HG03039 (cell line): Measurements from ENCODE around the gene ARFGEF3.
"Not testable (repeated sequence)": the region's sequence is repeated elsewhere in the genome, so short reads cannot be mapped to it uniquely, and the experiment has no call there.

ENCODE experiments used
- ATAC-seq: cut with Tn5 transposase; IDR thresholded peaks from one replicate; pipeline ENCODE4 v1.9.1; 2021; ENCODE audit warnings: mild to moderate bottlenecking, moderate library complexity; ENCODE audit not compliant: unreplicated experiment

ARFGEF3 gene

GRCh38 chr6:138267971-138268895 is 106.5 kb downstream of the ARFGEF3 start:
- ATAC-seq, result no peak

- no peak for ATAC-seq
Measured at GRCh38 chr6:138271451-138271850, 109.7 kb downstream of the ARFGEF3 start.

GRCh38 chr6:138272533-138273315 is 111.0 kb downstream of the ARFGEF3 start:
- ATAC-seq, result no peak

GRCh38 chr6:138275976-138276375 is 114.2 kb downstream of the ARFGEF3 start:
- ATAC-seq, result no peak

- ATAC-seq, result no peak
Measured at GRCh38 chr6:138277835-138278234, 116.1 kb downstream of the ARFGEF3 start.

- no peak for ATAC-seq
Measured at GRCh38 chr6:138278326-138278725, 116.6 kb downstream of the ARFGEF3 start.

GRCh38 chr6:138285800-138286199 is 124.1 kb downstream of the ARFGEF3 start:
- ATAC-seq, result no peak

- ATAC-seq, result no peak
Measured at GRCh38 chr6:138286698-138287097, 125.0 kb downstream of the ARFGEF3 start.

GRCh38 chr6:138287144-138287955 is 125.6 kb downstream of the ARFGEF3 start:
- no peak for ATAC-seq

- not testable (repeated sequence) for ATAC-seq
Measured at GRCh38 chr6:138288428-138289085, 126.8 kb downstream of the ARFGEF3 start.

GRCh38 chr6:138289739-138290138 is 128.0 kb downstream of the ARFGEF3 start:
- no peak for ATAC-seq

- ATAC-seq, result no peak
Measured at GRCh38 chr6:138290423-138290962, 128.8 kb downstream of the ARFGEF3 start.

GRCh38 chr6:138291036-138291848 is 129.5 kb downstream of the ARFGEF3 start:
- ATAC-seq, result no peak

- no peak for ATAC-seq
Measured at GRCh38 chr6:138291849-138292181, 130.1 kb downstream of the ARFGEF3 start.

GRCh38 chr6:138292482-138292881 is 130.7 kb downstream of the ARFGEF3 start:
- no peak for ATAC-seq

GRCh38 chr6:138293428-138294395 is 132.0 kb downstream of the ARFGEF3 start:
- no peak for ATAC-seq

- ATAC-seq, result no peak
Measured at GRCh38 chr6:138296381-138296780, 134.6 kb downstream of the ARFGEF3 start.

GRCh38 chr6:138296786-138297185 is 135.0 kb downstream of the ARFGEF3 start:
- no peak for ATAC-seq
